Measurements from ENCODE around the gene DPM3. TPM values are rescaled to one million over a fixed set of nuclear protein-coding genes. Genes with fewer than 3 reads are reported as not detected.

Gene DPM3
- total RNA-seq, 6 experiments from 2014 or later: 66.2 to 110 (median 86.2) TPM

GRCh38 chr1:155116113-155116764, 24.1 kb downstream of the DPM3 start:
- no peak for TF ChIP-seq CTCF (IDR thresholded peaks at IDR 0.05)
- no peaks in the 10 kb centered on the region for H3K4me1 Mint-ChIP-seq (ENCODE audit: low read depth)

GRCh38 chr1:155113450-155113980, 26.8 kb downstream of the DPM3 start:
- H3K27me3 Mint-ChIP-seq (ENCODE audit: insufficient read depth): peaks cover 38% of the 10 kb centered on the region
- TF ChIP-seq CTCF (IDR thresholded peaks at IDR 0.05): no peak
- no peak overlapping the region for H3K27ac Mint-ChIP-seq
- no peaks in the 10 kb centered on the region for H3K36me3 Mint-ChIP-seq (ENCODE audit: low read depth)
- H3K4me1 Mint-ChIP-seq (ENCODE audit: low read depth): no peaks in the 10 kb centered on the region
- no peak overlapping the region for H3K4me3 Mint-ChIP-seq
- no peak for DNase-seq
- H3K9me3 Mint-ChIP-seq: no peaks in the 10 kb centered on the region

More at GRCh38 chr1:155116113-155116764, 24.1 kb downstream of the DPM3 start:
- Mint-ChIP-seq H3K27me3 (ENCODE audit: insufficient read depth) (peaks cover 46% of the 10 kb centered on the region), H3K4me3 (no peak overlapping the region), H3K36me3 (ENCODE audit: low read depth) (no peaks in the 10 kb centered on the region), H3K9me3 (no peaks in the 10 kb centered on the region), H3K27ac (no peak overlapping the region)
- DNase-seq: no peak

GRCh38 chr1:155110826-155111225, 29.5 kb downstream of the DPM3 start:
- no peaks in the 10 kb centered on the region for H3K9me3 Mint-ChIP-seq
- H3K27ac Mint-ChIP-seq: no peak overlapping the region
- no peak overlapping the region for H3K4me3 Mint-ChIP-seq
- no peaks in the 10 kb centered on the region for H3K36me3 Mint-ChIP-seq (ENCODE audit: low read depth)
- no peak for TF ChIP-seq CTCF (IDR thresholded peaks at IDR 0.05)
- H3K4me1 Mint-ChIP-seq (ENCODE audit: low read depth): no peaks in the 10 kb centered on the region
- H3K27me3 Mint-ChIP-seq (ENCODE audit: insufficient read depth): peaks cover 45% of the 10 kb centered on the region
- DNase-seq: no peak

- Mint-ChIP-seq H3K27ac (no peak overlapping the region), H3K27me3 (ENCODE audit: insufficient read depth) (peaks cover 50% of the 10 kb centered on the region), H3K4me3 (no peak overlapping the region), H3K4me1 (ENCODE audit: low read depth) (no peaks in the 10 kb centered on the region), H3K9me3 (no peaks in the 10 kb centered on the region), H3K36me3 (ENCODE audit: low read depth) (no peaks in the 10 kb centered on the region)
- no peak for DNase-seq
- TF ChIP-seq CTCF (IDR thresholded peaks at IDR 0.05): no peak
These were observed 29.9 kb downstream of the DPM3 start for GRCh38 chr1:155110381-155110780.

GRCh38 chr1:155108296-155108695, 32.0 kb downstream of the DPM3 start:
- no peak overlapping the region for H3K4me3 Mint-ChIP-seq

More at GRCh38 chr1:155108296-155108695, 32.0 kb downstream of the DPM3 start:
- no peak for TF ChIP-seq CTCF (IDR thresholded peaks at IDR 0.05)
- Mint-ChIP-seq H3K27me3 (ENCODE audit: insufficient read depth) (peaks cover 59% of the 10 kb centered on the region), H3K36me3 (ENCODE audit: low read depth) (no peaks in the 10 kb centered on the region), H3K9me3 (no peaks in the 10 kb centered on the region), H3K27ac (no peak overlapping the region), H3K4me1 (ENCODE audit: low read depth) (no peaks in the 10 kb centered on the region)
- no peak for DNase-seq

Data from HFFc6 (cell line).